ENCODE data around the gene VASP.
A peak's percentile ranks its signal among the peaks of the same experiment; 100 is the strongest.

VASP gene

DNA sequence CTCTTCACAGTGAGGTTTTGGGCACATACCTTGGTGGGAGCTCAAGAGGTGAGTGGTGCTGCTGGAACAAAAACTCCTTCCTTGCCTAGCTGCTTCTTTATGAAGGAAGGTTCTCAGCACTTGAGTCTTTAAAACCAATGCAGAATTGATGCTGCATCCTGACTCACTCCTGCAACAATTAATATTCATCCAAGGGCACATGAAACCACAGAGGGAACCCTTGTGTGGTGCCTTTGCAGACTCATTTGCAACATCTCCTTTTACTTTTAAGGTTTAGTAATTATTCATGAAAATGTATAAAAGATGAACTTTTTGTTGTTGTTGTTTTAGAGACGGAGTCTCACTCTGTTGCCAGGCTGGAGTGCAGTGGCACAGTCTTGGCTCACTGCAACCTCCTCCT is 47.2 kb downstream of the VASP start:
- Histone ChIP-seq H3K4me3 (ENCODE audit: low read length) (no peak overlapping the region), H3K9ac (ENCODE audit: low read length) (no peak overlapping the region), H3K36me3 (ENCODE audit: control insufficient read depth, insufficient read depth, low read length) (no peaks in the 10 kb centered on the region), H3K4me1 (ENCODE audit: control insufficient read depth, insufficient read depth, low read length) (peaks cover 15% of the 10 kb centered on the region), H3K27me3 (ENCODE audit: control insufficient read depth, insufficient read depth, low read length) (no peaks in the 10 kb centered on the region), H3K9me3 (ENCODE audit: control insufficient read depth, low read length) (no peaks in the 10 kb centered on the region)

DNA sequence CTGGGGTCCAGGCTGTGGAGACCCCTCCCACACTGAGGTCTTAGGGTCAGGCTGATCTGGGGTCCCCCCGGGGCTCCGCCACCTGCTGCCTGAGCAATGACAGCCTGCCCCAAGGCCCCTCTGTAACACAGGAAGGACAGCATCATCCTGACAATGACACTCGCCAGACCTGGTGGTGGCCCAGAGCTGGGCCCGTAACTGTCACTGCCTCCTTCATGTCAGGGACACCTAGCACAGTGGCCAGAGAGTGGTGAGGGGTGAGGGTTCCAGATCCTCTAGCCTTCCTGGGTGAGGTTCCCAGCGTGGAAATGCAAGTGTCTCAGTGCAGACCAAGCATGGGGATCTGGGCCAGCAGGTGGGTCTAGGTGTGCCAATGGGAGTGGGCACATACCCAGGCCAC is 49.6 kb downstream of the VASP start:
- Histone ChIP-seq H3K27me3 (ENCODE audit: control insufficient read depth, insufficient read depth, low read length) (no peaks in the 10 kb centered on the region), H3K9me3 (ENCODE audit: control insufficient read depth, low read length) (no peaks in the 10 kb centered on the region), H3K9ac (ENCODE audit: low read length) (no peak overlapping the region), H3K36me3 (ENCODE audit: control insufficient read depth, insufficient read depth, low read length) (no peaks in the 10 kb centered on the region), H3K4me1 (ENCODE audit: control insufficient read depth, insufficient read depth, low read length) (peaks cover 15% of the 10 kb centered on the region), H3K4me3 (ENCODE audit: low read length) (no peak overlapping the region)

DNA sequence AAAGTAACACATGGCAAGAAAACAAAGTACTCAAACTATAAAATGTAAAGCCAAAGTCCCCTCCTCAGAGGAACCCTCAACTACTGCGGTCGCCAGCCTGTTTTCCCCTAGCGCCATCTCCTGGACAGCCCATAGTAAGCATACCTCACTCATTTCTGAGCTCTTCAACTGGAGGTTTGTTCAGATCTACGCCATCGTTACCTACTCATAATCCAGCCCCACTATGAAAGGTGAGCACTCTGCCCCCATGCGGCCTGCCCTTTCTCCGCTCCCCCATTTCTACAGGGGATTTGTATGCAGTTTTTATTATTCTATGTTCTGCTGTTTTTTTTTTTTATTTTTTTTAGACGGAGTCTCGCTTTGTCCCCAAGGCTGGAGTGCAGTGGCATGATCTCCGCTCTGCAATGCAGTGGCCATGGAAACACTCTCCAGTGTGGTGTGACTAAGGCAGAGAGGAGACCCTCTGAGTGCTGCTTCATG is 51.2 kb downstream of the VASP start:
- Histone ChIP-seq H3K4me1 (ENCODE audit: control insufficient read depth, insufficient read depth, low read length) (peaks cover 17% of the 10 kb centered on the region), H3K9me3 (ENCODE audit: control insufficient read depth, low read length) (no peaks in the 10 kb centered on the region), H3K36me3 (ENCODE audit: control insufficient read depth, insufficient read depth, low read length) (no peaks in the 10 kb centered on the region), H3K4me3 (ENCODE audit: low read length) (no peak overlapping the region), H3K27me3 (ENCODE audit: control insufficient read depth, insufficient read depth, low read length) (no peaks in the 10 kb centered on the region), H3K9ac (ENCODE audit: low read length) (no peak overlapping the region)

DNA sequence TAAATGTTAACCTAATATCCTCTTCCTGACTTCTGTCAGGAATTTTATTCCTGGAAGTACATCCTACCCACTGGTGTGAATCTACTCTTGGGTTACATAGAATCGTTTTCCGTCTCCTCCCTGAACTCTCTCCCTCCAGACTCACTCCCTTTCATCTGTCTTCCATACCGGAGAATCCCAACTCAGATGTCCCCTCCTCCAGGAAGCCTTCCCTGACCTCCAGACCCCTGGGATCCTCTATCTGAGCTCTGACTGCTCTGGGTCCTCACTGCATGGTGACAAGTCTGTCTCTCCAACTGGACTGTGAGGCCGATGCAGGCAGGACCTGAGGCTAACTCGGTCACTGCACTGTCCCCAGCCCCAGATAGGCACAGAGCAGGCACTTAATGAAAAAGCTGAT is 52.8 kb downstream of the VASP start:
- H3K27me3 ChIP-seq (ENCODE audit: control insufficient read depth, insufficient read depth, low read length) = no peaks in the 10 kb centered on the region
- H3K4me1 ChIP-seq (ENCODE audit: control insufficient read depth, insufficient read depth, low read length) = peaks cover 11% of the 10 kb centered on the region
- no peaks in the 10 kb centered on the region for H3K9me3 ChIP-seq (ENCODE audit: control insufficient read depth, low read length)
- no peak overlapping the region for H3K9ac ChIP-seq (ENCODE audit: low read length)
- H3K36me3 ChIP-seq (ENCODE audit: control insufficient read depth, insufficient read depth, low read length) = no peaks in the 10 kb centered on the region
- H3K4me3 ChIP-seq (ENCODE audit: low read length) = no peak overlapping the region

DNA sequence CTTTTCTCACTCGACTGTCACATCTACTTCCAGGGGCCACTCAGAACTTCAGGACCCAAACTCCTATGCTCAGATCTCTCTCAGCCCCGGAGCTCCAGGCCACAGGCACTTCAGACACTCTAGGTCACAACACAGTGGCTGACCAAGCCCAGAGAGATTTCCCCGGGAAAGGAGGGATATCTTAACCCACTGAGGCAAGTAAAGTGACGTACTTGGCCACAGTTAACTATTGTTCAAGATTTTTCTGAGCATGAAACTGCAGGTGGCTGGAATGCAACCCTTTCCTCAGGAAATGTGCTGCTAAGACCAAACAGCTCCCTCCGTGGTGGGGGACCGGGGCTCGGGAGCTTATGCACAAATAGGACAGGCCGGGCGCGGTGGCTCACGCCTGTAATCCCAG is 53.4 kb downstream of the VASP start:
- H3K4me1 ChIP-seq (ENCODE audit: control insufficient read depth, insufficient read depth, low read length) = peaks cover 11% of the 10 kb centered on the region
- no peaks in the 10 kb centered on the region for H3K36me3 ChIP-seq (ENCODE audit: control insufficient read depth, insufficient read depth, low read length)
- no peaks in the 10 kb centered on the region for H3K9me3 ChIP-seq (ENCODE audit: control insufficient read depth, low read length)
- H3K9ac ChIP-seq (ENCODE audit: low read length) = no peak overlapping the region
- no peaks in the 10 kb centered on the region for H3K27me3 ChIP-seq (ENCODE audit: control insufficient read depth, insufficient read depth, low read length)
- H3K4me3 ChIP-seq (ENCODE audit: low read length) = no peak overlapping the region

DNA sequence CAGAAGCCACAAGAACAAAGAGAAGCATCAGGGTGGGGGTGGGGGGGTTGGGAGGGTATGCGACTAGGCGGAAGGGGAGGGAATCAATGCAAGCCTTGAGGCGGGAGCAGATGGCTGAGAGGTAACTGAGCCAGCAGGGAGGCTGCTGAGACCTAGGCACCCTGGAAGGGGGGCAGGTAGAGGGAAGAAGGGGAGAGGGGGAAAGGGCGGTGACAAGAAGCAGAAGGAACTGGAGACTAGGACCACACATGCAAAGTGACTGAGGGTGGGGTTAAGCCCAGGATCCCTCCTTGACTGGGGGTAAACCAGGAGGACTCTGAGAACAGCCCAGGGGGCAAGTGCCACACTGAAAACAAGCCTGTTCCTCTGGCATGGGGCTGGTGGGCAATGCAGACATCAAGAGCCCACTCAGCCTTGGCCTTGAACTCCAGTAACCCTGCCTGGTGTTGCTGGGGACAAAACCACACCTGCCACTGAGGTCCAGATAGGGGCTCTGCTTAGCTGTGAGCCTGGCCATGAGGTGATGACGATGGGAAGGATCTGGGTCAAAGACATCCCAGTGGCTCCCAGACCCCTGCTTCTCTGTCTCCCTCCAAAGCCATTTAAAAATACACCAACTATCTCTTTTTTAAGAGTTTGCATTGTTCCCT is 57.0 kb downstream of the VASP start:
- Histone ChIP-seq H3K9ac (ENCODE audit: low read length) (no peak overlapping the region), H3K36me3 (ENCODE audit: control insufficient read depth, insufficient read depth, low read length) (no peaks in the 10 kb centered on the region), H3K27me3 (ENCODE audit: control insufficient read depth, insufficient read depth, low read length) (no peaks in the 10 kb centered on the region), H3K9me3 (ENCODE audit: control insufficient read depth, low read length) (no peaks in the 10 kb centered on the region), H3K4me1 (ENCODE audit: control insufficient read depth, insufficient read depth, low read length) (peaks cover 21% of the 10 kb centered on the region), H3K4me3 (ENCODE audit: low read length) (no peak overlapping the region)

DNA sequence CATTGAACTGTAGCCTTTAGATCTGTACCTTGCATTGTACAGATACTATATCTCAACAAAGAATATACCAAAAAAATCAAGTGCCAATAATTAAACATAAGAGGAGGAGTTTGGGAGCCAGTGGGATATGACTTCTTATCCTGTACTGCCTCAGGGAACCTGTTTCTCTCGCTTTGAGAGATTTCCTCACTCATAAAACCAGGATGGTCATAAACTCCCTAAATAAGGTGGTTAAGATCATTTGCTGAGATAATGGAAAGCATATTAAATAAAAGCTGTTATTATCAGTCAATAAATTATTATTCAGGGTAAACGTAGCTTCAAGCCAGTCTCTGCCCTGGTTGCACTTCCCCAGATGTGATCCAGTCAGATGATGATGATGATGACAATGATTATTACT is 60.3 kb downstream of the VASP start:
- no peak overlapping the region for H3K9ac ChIP-seq (ENCODE audit: low read length)
- no peaks in the 10 kb centered on the region for H3K9me3 ChIP-seq (ENCODE audit: control insufficient read depth, low read length)
- H3K27me3 ChIP-seq (ENCODE audit: control insufficient read depth, insufficient read depth, low read length) = no peaks in the 10 kb centered on the region
- no peaks in the 10 kb centered on the region for H3K36me3 ChIP-seq (ENCODE audit: control insufficient read depth, insufficient read depth, low read length)
- no peak overlapping the region for H3K4me3 ChIP-seq (ENCODE audit: low read length)
- peaks cover 26% of the 10 kb centered on the region for H3K4me1 ChIP-seq (ENCODE audit: control insufficient read depth, insufficient read depth, low read length)

DNA sequence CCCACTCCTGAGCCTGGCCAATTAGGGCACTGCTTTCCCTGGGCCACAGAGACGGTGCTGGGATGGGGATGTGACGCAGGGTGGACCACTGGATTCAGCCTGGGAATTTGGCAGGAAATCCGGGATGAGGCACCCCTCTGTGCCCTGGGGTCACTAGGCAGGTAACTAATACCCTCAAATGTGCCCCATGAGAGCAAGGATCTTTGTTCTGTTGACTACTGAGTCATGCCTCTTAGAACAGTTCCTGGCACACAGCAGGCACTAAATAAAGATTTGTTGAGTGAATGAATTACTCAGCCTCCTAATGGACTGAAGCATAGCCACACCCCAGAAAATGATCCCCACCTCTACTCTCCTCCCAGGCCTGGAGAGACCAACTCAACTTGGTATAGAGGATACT is 61.5 kb downstream of the VASP start:
- peak overlapping the region; percentile 36 for H3K9ac ChIP-seq (ENCODE audit: low read length)
- no peaks in the 10 kb centered on the region for H3K27me3 ChIP-seq (ENCODE audit: control insufficient read depth, insufficient read depth, low read length)
- no peaks in the 10 kb centered on the region for H3K36me3 ChIP-seq (ENCODE audit: control insufficient read depth, insufficient read depth, low read length)
- H3K4me1 ChIP-seq (ENCODE audit: control insufficient read depth, insufficient read depth, low read length) = peaks cover 22% of the 10 kb centered on the region
- H3K4me3 ChIP-seq (ENCODE audit: low read length) = no peak overlapping the region
- H3K9me3 ChIP-seq (ENCODE audit: control insufficient read depth, low read length) = no peaks in the 10 kb centered on the region

DNA sequence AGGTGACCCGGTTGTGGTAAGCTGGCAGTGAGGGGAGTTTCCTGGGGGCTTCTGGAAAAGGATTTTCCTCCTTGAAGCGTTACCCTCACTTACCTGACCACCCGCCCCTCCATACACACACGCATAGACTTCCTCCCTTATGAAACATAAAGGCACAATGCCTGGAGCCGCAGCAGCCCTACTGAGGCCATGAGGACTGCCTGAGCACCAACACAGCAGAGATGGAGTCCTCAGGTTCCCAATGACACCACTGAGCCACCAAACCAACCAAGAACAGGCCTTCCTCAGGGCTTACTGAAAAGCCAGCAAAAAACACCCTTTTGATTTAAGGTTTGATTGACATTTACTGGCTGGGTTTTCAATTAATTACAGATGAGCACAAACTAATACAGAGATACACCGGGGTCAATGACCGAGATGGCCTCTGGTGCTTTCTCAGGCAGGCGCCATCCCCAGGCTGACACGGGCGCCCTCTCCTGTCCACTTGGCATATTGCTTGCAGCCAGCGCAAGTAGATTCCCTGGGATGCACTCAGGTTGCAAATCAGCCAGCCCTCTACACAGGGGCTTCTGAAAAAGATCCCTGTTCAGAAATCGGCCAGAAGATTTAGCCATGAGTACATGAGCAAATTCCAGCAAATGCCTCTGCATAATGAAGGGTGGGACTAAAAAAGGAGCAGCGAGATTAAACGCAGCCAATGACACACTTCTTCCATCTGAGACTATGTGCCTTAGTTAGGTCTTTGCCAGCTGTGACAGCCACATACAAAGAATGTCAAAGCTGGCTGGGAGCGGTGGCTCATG is 62.5 kb downstream of the VASP start:
- no peak overlapping the region for H3K4me3 ChIP-seq (ENCODE audit: low read length)
- H3K9me3 ChIP-seq (ENCODE audit: control insufficient read depth, low read length) = no peaks in the 10 kb centered on the region
- H3K9ac ChIP-seq (ENCODE audit: low read length) = peak overlapping the region; percentile 20
- H3K4me1 ChIP-seq (ENCODE audit: control insufficient read depth, insufficient read depth, low read length) = peaks cover 26% of the 10 kb centered on the region
- no peaks in the 10 kb centered on the region for H3K36me3 ChIP-seq (ENCODE audit: control insufficient read depth, insufficient read depth, low read length)
- no peaks in the 10 kb centered on the region for H3K27me3 ChIP-seq (ENCODE audit: control insufficient read depth, insufficient read depth, low read length)

DNA sequence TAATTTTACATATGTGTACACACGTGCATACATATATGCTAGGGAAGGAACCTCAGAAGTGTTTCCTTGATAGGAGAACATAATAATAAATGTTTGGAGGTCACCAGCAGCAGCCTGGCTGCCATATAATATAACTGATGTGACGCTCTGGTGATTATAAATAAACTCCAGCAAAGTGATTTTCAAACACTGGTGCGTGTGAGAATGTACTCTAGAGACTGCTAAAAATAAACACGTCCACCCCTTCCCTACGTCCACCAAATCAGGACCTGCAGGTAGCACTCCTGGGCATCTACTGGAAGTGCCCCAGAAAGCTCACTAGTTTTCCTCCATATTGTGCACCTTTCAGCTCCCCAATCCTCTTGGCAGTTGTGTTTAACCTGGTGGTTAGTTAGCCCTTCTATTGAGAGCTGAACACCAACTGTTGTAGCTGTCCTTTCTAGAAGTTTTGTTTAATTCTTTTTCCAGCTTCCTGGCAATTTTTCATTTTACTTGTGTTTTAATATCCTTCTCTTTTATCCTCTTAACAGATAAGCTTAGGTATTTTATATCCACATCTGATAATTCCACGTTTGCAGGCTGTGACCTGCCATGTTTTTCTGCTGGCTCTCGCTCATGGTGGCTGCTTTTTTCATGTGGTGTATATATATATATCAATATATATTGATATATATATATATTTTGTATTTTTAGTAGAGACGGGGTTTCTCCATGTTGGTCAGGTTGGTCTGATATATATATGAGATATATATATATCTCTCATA is 64.4 kb downstream of the VASP start:
- H3K4me1 ChIP-seq (ENCODE audit: control insufficient read depth, insufficient read depth, low read length) = peaks cover 31% of the 10 kb centered on the region
- no peaks in the 10 kb centered on the region for H3K27me3 ChIP-seq (ENCODE audit: control insufficient read depth, insufficient read depth, low read length)
- H3K4me3 ChIP-seq (ENCODE audit: low read length) = no peak overlapping the region
- H3K9me3 ChIP-seq (ENCODE audit: control insufficient read depth, low read length) = no peaks in the 10 kb centered on the region
- no peaks in the 10 kb centered on the region for H3K36me3 ChIP-seq (ENCODE audit: control insufficient read depth, insufficient read depth, low read length)
- H3K9ac ChIP-seq (ENCODE audit: low read length) = no peak overlapping the region

DNA sequence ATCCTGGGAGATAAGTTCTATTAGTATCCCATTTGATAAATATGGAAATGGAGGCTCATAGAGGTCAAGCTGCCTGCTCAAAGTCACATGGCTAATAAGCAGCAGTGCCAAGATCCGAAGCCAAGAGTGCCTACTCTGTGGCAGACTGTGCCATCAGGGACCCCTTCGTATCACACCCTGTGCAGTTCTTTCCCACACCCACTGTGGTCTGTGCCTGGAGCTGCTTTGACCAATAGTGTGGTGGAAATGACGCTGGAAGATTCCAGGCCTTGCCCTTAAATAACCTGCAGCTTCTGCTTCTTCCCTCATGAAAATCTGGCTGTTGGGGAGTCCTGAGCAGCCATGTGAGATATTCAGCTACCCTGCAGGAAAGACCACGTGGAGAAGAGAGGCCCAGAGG is 67.2 kb downstream of the VASP start:
- Histone ChIP-seq H3K4me1 (ENCODE audit: control insufficient read depth, insufficient read depth, low read length) (peaks cover 35% of the 10 kb centered on the region), H3K4me3 (ENCODE audit: low read length) (no peak overlapping the region), H3K36me3 (ENCODE audit: control insufficient read depth, insufficient read depth, low read length) (no peaks in the 10 kb centered on the region), H3K27me3 (ENCODE audit: control insufficient read depth, insufficient read depth, low read length) (no peaks in the 10 kb centered on the region), H3K9me3 (ENCODE audit: control insufficient read depth, low read length) (no peaks in the 10 kb centered on the region), H3K9ac (ENCODE audit: low read length) (no peak overlapping the region)

DNA sequence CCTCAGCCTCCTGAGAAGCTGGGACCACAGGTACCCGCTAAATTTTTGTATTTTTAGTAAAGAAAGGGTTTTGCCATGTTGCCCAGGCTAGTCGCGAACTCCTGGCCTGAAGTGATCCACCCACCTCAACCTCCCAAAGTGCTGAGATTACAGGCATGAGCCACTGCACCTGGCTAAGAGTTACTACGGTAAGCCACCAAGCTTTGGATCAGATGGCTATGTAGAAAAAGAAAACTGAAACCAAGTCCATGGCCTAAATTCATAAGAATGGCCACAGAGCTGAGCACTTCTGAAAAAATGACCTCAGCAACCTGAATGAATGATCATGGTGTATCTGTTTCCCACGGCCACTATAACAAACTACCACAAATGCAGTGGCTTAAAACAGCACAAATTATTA is 67.9 kb downstream of the VASP start:
- Histone ChIP-seq H3K27me3 (ENCODE audit: control insufficient read depth, insufficient read depth, low read length) (no peaks in the 10 kb centered on the region), H3K4me1 (ENCODE audit: control insufficient read depth, insufficient read depth, low read length) (peaks cover 29% of the 10 kb centered on the region), H3K4me3 (ENCODE audit: low read length) (no peak overlapping the region), H3K36me3 (ENCODE audit: control insufficient read depth, insufficient read depth, low read length) (no peaks in the 10 kb centered on the region), H3K9ac (ENCODE audit: low read length) (no peak overlapping the region), H3K9me3 (ENCODE audit: control insufficient read depth, low read length) (no peaks in the 10 kb centered on the region)
